HUES64 (cell line): ENCODE results near the gene ATL2.
"Not testable (repeated sequence)": the region's sequence is repeated elsewhere in the genome, so short reads cannot be mapped to it uniquely, and the experiment has no call there.

Experiments used
- H3K27ac ChIP-seq: 2 replicates; pipeline ENCODE4 v1.7.0; 2013; ENCODE audit warnings: low read depth, low read length, inconsistent platforms
- H3K27me3 ChIP-seq: 2 replicates; pipeline ENCODE4 v1.6.1; 2013; ENCODE audit warnings: mild to moderate bottlenecking, low read length; ENCODE audit not compliant: insufficient read depth
- H3K36me3 ChIP-seq: 2 replicates; pipeline ENCODE4 v1.6.1; 2013; ENCODE audit warnings: mild to moderate bottlenecking, low read length; ENCODE audit not compliant: insufficient read depth
- H3K4me1 ChIP-seq: 2 replicates; pipeline ENCODE4 v1.6.1; 2013; ENCODE audit warnings: mild to moderate bottlenecking, low read length, moderate library complexity; ENCODE audit not compliant: insufficient read depth
- H3K4me3 ChIP-seq: 2 replicates; pipeline ENCODE4 v1.5.1; 2013; ENCODE audit warnings: mild to moderate bottlenecking, low read length, moderate library complexity
- H3K9ac ChIP-seq: 2 replicates; pipeline ENCODE4 v1.6.1; 2013; ENCODE audit warnings: mild to moderate bottlenecking, low read depth, low read length
- H3K9me3 ChIP-seq: 2 replicates; pipeline ENCODE4 v1.6.1; 2013; ENCODE audit warnings: low read depth, low read length; ENCODE audit not compliant: insufficient read depth
- WGBS: fragments of 150-250, 120-280 bp; methylation state at CpG from one replicate; pipeline ENCODE4 v1.1.7; 2013; ENCODE audit warnings: missing lambda C conversion rate; 5-methylcytosine and 5-hydroxymethylcytosine counted together

ATL2 gene

DNA sequence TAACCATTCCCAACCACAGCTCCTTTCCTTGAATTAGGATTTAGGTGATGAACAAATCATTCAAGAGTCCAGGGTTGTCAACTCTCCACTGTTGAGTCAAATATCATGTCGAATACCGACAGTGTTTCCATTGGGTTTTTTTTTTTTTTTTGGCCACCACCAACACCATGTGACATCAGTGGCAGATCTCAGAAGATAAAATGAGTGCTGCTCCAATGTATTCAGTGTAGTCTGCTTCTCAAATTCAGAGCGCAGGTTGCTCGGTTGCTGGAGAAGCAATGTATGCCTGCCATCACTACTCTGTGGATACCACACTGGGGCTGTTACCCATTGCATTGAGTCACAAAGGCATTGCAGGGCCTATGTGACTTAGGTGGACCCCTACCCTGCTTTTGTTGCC, 10.8 kb upstream of the ATL2 start:
- Histone ChIP-seq H3K9me3 (no peaks in the 10 kb centered on the region), H3K27me3 (no peaks in the 10 kb centered on the region), H3K9ac (no peak overlapping the region), H3K36me3 (no peaks in the 10 kb centered on the region), H3K4me3 (no peak overlapping the region), H3K27ac (no peak overlapping the region), H3K4me1 (no peaks in the 10 kb centered on the region)
- WGBS, result 92% methylated on average over 4 of the region's 4 CpGs

- H3K9ac ChIP-seq, result no peak overlapping the region
- H3K36me3 ChIP-seq, result no peaks in the 10 kb centered on the region
- H3K27ac ChIP-seq, result no peak overlapping the region
- no peak overlapping the region for H3K4me3 ChIP-seq
- no peaks in the 10 kb centered on the region for H3K9me3 ChIP-seq
- no peaks in the 10 kb centered on the region for H3K4me1 ChIP-seq
- 90% methylated on average over 6 of the region's 7 CpGs for WGBS
- H3K27me3 ChIP-seq, result no peaks in the 10 kb centered on the region
Observed at GRCh38 chr2:38386821-38387220, 9.7 kb upstream of the ATL2 start.

- no peaks in the 10 kb centered on the region for H3K4me1 ChIP-seq
- H3K27me3 ChIP-seq, result no peaks in the 10 kb centered on the region
- H3K9ac ChIP-seq, result no peak overlapping the region
- no peak overlapping the region for H3K4me3 ChIP-seq
- no peaks in the 10 kb centered on the region for H3K9me3 ChIP-seq
- H3K27ac ChIP-seq, result no peak overlapping the region
- H3K36me3 ChIP-seq, result no peaks in the 10 kb centered on the region
- WGBS, result 89% methylated on average over 2 of the region's 2 CpGs
Observed at GRCh38 chr2:38386377-38386776, 9.3 kb upstream of the ATL2 start.

- Histone ChIP-seq H3K27ac (no peak overlapping the region), H3K4me1 (no peaks in the 10 kb centered on the region), H3K36me3 (no peaks in the 10 kb centered on the region), H3K9me3 (no peaks in the 10 kb centered on the region), H3K4me3 (no peak overlapping the region), H3K9ac (no peak overlapping the region), H3K27me3 (no peaks in the 10 kb centered on the region)
- WGBS, result 85% methylated on average over 3 of the region's 3 CpGs
Observed at GRCh38 chr2:38384338-38384737, 7.3 kb upstream of the ATL2 start.

GRCh38 chr2:38383741-38384140, 6.7 kb upstream of the ATL2 start:
- H3K36me3 ChIP-seq, H3K9ac ChIP-seq, H3K27me3 ChIP-seq, H3K4me1 ChIP-seq, H3K9me3 ChIP-seq, H3K4me3 ChIP-seq, H3K27ac ChIP-seq: not testable (repeated sequence)
- 95% methylated on average over 6 of the region's 6 CpGs for WGBS

DNA sequence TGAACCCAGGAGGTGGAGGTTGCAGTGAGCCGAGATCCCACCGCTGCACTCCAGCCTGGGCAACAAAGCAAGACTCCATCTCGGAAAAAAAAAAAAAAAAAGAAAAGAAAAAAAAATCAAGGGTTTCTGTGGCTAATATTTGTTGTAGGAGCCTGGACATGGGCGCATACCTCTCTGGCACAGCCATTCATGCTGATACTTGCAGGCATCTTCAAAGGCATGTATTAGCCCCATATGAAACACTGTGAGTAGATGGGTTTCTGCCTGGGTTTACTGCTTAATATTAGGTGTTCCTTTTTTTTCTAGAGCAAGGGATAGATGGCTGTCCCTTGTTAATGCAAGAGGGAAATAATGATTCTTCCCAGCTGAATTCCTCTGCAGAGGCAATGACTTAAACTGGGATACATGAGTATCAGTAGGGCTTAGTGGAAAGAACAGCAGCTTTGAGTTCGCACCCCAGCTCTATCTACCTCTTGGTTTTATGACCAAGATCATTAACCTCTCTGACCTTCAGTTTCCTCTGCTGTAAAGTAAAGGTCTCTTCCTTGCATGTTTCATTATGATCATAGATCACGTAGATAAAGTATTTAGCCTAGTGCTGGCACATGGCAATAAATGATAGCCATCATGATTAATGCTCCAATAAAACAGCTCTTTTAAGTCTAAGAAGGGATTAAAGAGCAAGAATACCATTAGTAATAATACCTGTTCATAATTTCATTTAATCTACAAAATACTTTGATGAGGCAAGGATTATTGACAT, 4.5 kb upstream of the ATL2 start:
- Histone ChIP-seq H3K27ac (no peak overlapping the region), H3K9ac (no peak overlapping the region), H3K27me3 (no peaks in the 10 kb centered on the region), H3K4me1 (no peaks in the 10 kb centered on the region; the same call in 1 of the 2 replicates), H3K4me3 (no peak overlapping the region), H3K9me3 (no peaks in the 10 kb centered on the region), H3K36me3 (no peaks in the 10 kb centered on the region)
- 96% methylated on average over 5 of the region's 6 CpGs for WGBS

- Histone ChIP-seq H3K27ac (no peak overlapping the region), H3K4me3 (no peak overlapping the region)
Observed at GRCh38 chr2:38380397-38381130, 3.5 kb upstream of the ATL2 start.

GRCh38 chr2:38376346-38377049, 575 bp downstream of the ATL2 start:
- peaks cover 17% of the 10 kb centered on the region for H3K4me1 ChIP-seq
- WGBS, result under 1% methylated on average over 80 of the region's 80 CpGs

More at GRCh38 chr2:38380397-38381130, 3.5 kb upstream of the ATL2 start:
- Histone ChIP-seq H3K36me3 (no peaks in the 10 kb centered on the region), H3K4me1 (peaks cover 4% of the 10 kb centered on the region), H3K27me3 (no peaks in the 10 kb centered on the region), H3K9ac (no peak overlapping the region), H3K9me3 (no peaks in the 10 kb centered on the region)
- WGBS, result 86% methylated on average over 10 of the region's 10 CpGs

GRCh38 chr2:38375696-38376345, 1.3 kb downstream of the ATL2 start:
- Histone ChIP-seq H3K9me3 (no peaks in the 10 kb centered on the region), H3K9ac (peak overlapping the region; percentile 98), H3K27ac (no peak overlapping the region), H3K36me3 (0 out of 2 replicates have a peak, but pooled peaks cover 2% of the 10 kb centered on the region), H3K4me1 (peaks cover 17% of the 10 kb centered on the region), H3K27me3 (no peaks in the 10 kb centered on the region), H3K4me3 (peak overlapping the region; percentile 80)
- WGBS, result 32% methylated on average over 19 of the region's 19 CpGs

More at GRCh38 chr2:38376346-38377049, 575 bp downstream of the ATL2 start:
- peak overlapping the region; percentile 93 for H3K27ac ChIP-seq
- no peaks in the 10 kb centered on the region for H3K9me3 ChIP-seq
- H3K4me3 ChIP-seq, result peak overlapping the region; percentile 80
- 0 out of 2 replicates have a peak, but pooled peaks cover 2% of the 10 kb centered on the region for H3K36me3 ChIP-seq
- H3K27me3 ChIP-seq, result no peaks in the 10 kb centered on the region
- peak overlapping the region; percentile 98 for H3K9ac ChIP-seq

- 95% methylated on average over 2 of the region's 2 CpGs for WGBS
- no peak overlapping the region for H3K27ac ChIP-seq
- peaks cover 17% of the 10 kb centered on the region for H3K4me1 ChIP-seq
- H3K4me3 ChIP-seq, result peak overlapping the region; percentile 80
- no peaks in the 10 kb centered on the region for H3K9me3 ChIP-seq
- no peaks in the 10 kb centered on the region for H3K27me3 ChIP-seq
- peak overlapping the region; percentile 98; the same call in 1 of the 2 replicates for H3K9ac ChIP-seq
- 0 out of 2 replicates have a peak, but pooled peaks cover 2% of the 10 kb centered on the region for H3K36me3 ChIP-seq
Observed at GRCh38 chr2:38374984-38375383, 2.1 kb downstream of the ATL2 start.
